Esophagus muscularis mucosa (tissue), 4 donors: ENCODE data around the gene CHST7. TPM values are rescaled to one million over a fixed set of nuclear protein-coding genes. Genes with fewer than 3 reads are reported as not detected.
A peak's percentile ranks its signal among the peaks of the same experiment; 100 is the strongest.
"Not testable (repeated sequence)": the region's sequence is repeated elsewhere in the genome, so short reads cannot be mapped to it uniquely, and the experiment has no call there.

ENCODE experiments used
- DNase-seq: peaks from one replicate; pipeline ENCODE4 v3.0.0-alpha.2; 2017; ENCODE audit errors: extremely low spot score
- H3K27ac ChIP-seq, 4 donors: fragments of 200-600 bp; sonication (generic); replicated peaks in 1 of 4; 1 replicate in 3 of 4; 2 replicates in 1 of 4; pipeline ENCODE4 v1.5.1; 2016 to 2019; ENCODE audit warnings: mild to moderate bottlenecking in 1 of 4
- H3K27me3 ChIP-seq, 4 donors: fragments of 200-600 bp; sonication (generic); one replicate each; pipeline versions ENCODE4 v1.5.1 to v1.6.0; 2016 to 2019
- H3K36me3 ChIP-seq, 4 donors: fragments of 200-600 bp; sonication (generic); one replicate each; pipeline ENCODE4 v1.5.1; 2016 to 2019
- H3K4me1 ChIP-seq, 4 donors: fragments of 200-600 bp; sonication (generic); one replicate each; pipeline ENCODE4 v1.5.1; 2016 to 2019
- H3K4me3 ChIP-seq, 4 donors: fragments of 200-600 bp; sonication (generic); 1 replicate in 2 of 4; 2 replicates in 2 of 4; pipeline ENCODE4 v1.5.1; 2016 to 2019; ENCODE audit warnings: mild to moderate bottlenecking in 4 of 4, moderate library complexity in 1 of 4
- H3K9me3 ChIP-seq, 4 donors: fragments of 200-600 bp; sonication (generic); 1 replicate in 3 of 4; 2 replicates in 1 of 4; pipeline ENCODE4 v1.5.1; 2016 to 2019
- CTCF ChIP-seq, 3 experiments: fragments of 200-600 bp in 2 of 3; fragments of 450-650 bp in 1 of 3; sonication (generic) in 2 of 3; IDR thresholded peaks; one replicate each; pipeline ENCODE4 v1.5.1; 2017 to 2019; ENCODE audit warnings: antibody characterized with exemption in 3 of 3, mild to moderate bottlenecking in 2 of 3, moderate library complexity in 1 of 3
- EP300 ChIP-seq: sonication (generic); formaldehyde crosslinking; IDR thresholded peaks from one replicate; pipeline ENCODE4 v1.6.1; 2017; ENCODE audit warnings: antibody characterized with exemption
- POLR2A ChIP-seq: fragments of 450-650 bp; IDR thresholded peaks from one replicate; pipeline ENCODE4 v1.6.1; 2017; ENCODE audit warnings: antibody characterized with exemption, moderate library complexity, mild to moderate bottlenecking, low read depth
- POLR2AphosphoS5 ChIP-seq, 2 donors: sonication (generic); formaldehyde crosslinking; IDR thresholded peaks; one replicate each; pipeline ENCODE4 v1.6.1; 2017; ENCODE audit warnings: antibody characterized with exemption in 2 of 2
- WGBS: methylation state at CpG from one replicate; pipeline ENCODE4 v1.1.5; 2018; 5-methylcytosine and 5-hydroxymethylcytosine counted together
- intact Hi-C: fragments of 100-400 bp; cut with DNase I; formaldehyde crosslinking; loops from one replicate; pipeline ENCODE4 v1.15.1; 2023
- total RNA-seq, 4 donors: library from RNA; depleted of rRNA; stranded (reverse); fragments of >200 nt; gene quantifications; one replicate each; pipeline versions ENCODE4 v1.1.0 to v1.2.1, GENCODE V29; 2016

The CHST7 gene
- total RNA-seq, result 10 to 100 TPM; 12.5 to 20.6 (median 17.2) TPM

- Histone ChIP-seq H3K36me3 (no peaks in the 10 kb centered on the region), H3K27me3 (peaks cover 0 to 9% (median 0%) of the 10 kb centered on the region in 4 donors), H3K4me3 (peak within 1 kb of the TSS; percentile 58 to 71 (median 60)), H3K27ac (peak within 1 kb of the TSS; percentile 43 to 75 (median 67)), H3K9me3 (peaks cover 0 to 8% (median 0%) of the 10 kb centered on the region in 4 donors), H3K4me1 (peaks cover 7 to 27% (median 17%) of the 10 kb centered on the region in 4 donors)
- intact Hi-C loops, result loop anchor here (5.0 kb wide), 1 partner anchor 114 kb away; no protein-coding TSS in a partner anchor
- TF ChIP-seq POLR2AphosphoS5 (IDR thresholded peaks at IDR 0.05) (peak in 1 of 2 donors; percentile 52), EP300 (no peak), CTCF (IDR thresholded peaks at IDR 0.05) (no peak), POLR2A (no peak)
- 38% methylated on average over 17 of the region's 35 CpGs for WGBS
- no peak for DNase-seq
These were observed at the start of gene CHST7 for GRCh38 chrX:46573331-46573891. Gene CHST7, plus strand, starts transcription at chrX:46573765. Its CDS starts 167 bp downstream, at chrX:46573932.

- DNase-seq, intact Hi-C loops: not testable (repeated sequence)
- WGBS, result 83% methylated on average over 1 of the region's 6 CpGs
These were observed 44.9 kb upstream of the CHST7 start for GRCh38 chrX:46528640-46529039.

GRCh38 chrX:46529740-46530403, 43.7 kb upstream of the CHST7 start:
- 69% methylated on average over 11 of the region's 12 CpGs for WGBS
- H3K36me3 ChIP-seq, H3K4me3 ChIP-seq, H3K27ac ChIP-seq, intact Hi-C loops, H3K4me1 ChIP-seq, H3K27me3 ChIP-seq, H3K9me3 ChIP-seq, DNase-seq: not testable (repeated sequence)

More at GRCh38 chrX:46528640-46529039, 44.9 kb upstream of the CHST7 start:
- H3K27me3 ChIP-seq, H3K4me3 ChIP-seq, H3K4me1 ChIP-seq, H3K9me3 ChIP-seq, H3K36me3 ChIP-seq, H3K27ac ChIP-seq: not testable (repeated sequence)

- H3K9me3 ChIP-seq, H3K4me3 ChIP-seq, H3K27me3 ChIP-seq, H3K4me1 ChIP-seq, DNase-seq, H3K27ac ChIP-seq, intact Hi-C loops, H3K36me3 ChIP-seq: not testable (repeated sequence)
- 80% methylated on average over 1 of the region's 1 CpG for WGBS
These were observed 43.1 kb upstream of the CHST7 start for GRCh38 chrX:46530404-46530908.

GRCh38 chrX:46531442-46531841, 42.1 kb upstream of the CHST7 start:
- Histone ChIP-seq H3K27me3 (no peaks in the 10 kb centered on the region), H3K36me3 (peaks cover 0 to 6% (median 0%) of the 10 kb centered on the region in 4 donors), H3K4me1 (no peaks in the 10 kb centered on the region), H3K4me3 (no peak overlapping the region), H3K27ac (no peak overlapping the region), H3K9me3 (no peaks in the 10 kb centered on the region)
- no peak for DNase-seq
- 55% methylated on average over 3 of the region's 3 CpGs for WGBS
- no peak for TF ChIP-seq POLR2A
- TF ChIP-seq EP300, result no peak
- no peak for TF ChIP-seq CTCF (IDR thresholded peaks at IDR 0.05)
- TF ChIP-seq POLR2AphosphoS5 (IDR thresholded peaks at IDR 0.05), result no peak
- intact Hi-C loops, result no loop called here

- Histone ChIP-seq H3K4me3 (no peak overlapping the region), H3K27ac (no peak overlapping the region), H3K36me3 (peaks cover 0 to 17% (median 0%) of the 10 kb centered on the region in 4 donors), H3K9me3 (no peaks in the 10 kb centered on the region), H3K4me1 (peaks cover 0 to 34% (median 24%) of the 10 kb centered on the region in 4 donors), H3K27me3 (no peaks in the 10 kb centered on the region)
- WGBS, result 69% methylated on average over 2 of the region's 2 CpGs
- TF ChIP-seq POLR2A (no peak), CTCF (IDR thresholded peaks at IDR 0.05) (no peak), POLR2AphosphoS5 (IDR thresholded peaks at IDR 0.05) (no peak), EP300 (no peak)
- DNase-seq, result no peak
- intact Hi-C loops, result no loop called here
These were observed 30.1 kb upstream of the CHST7 start for GRCh38 chrX:46543441-46543840.

- intact Hi-C loops, DNase-seq, H3K36me3 ChIP-seq, H3K27me3 ChIP-seq, H3K9me3 ChIP-seq: not testable (repeated sequence)
- Histone ChIP-seq H3K27ac (peak overlapping the region; percentile 77 to 85 (median 82)), H3K4me1 (peaks cover 0 to 34% (median 24%) of the 10 kb centered on the region in 4 donors), H3K4me3 (peak overlapping the region; percentile 66 to 76 (median 72))
- 64% methylated on average over 7 of the region's 7 CpGs for WGBS
These were observed 29.0 kb upstream of the CHST7 start for GRCh38 chrX:46544527-46544926.
